B cell (primary cell): ENCODE data around the gene RNGTT. TPM values are rescaled to one million over a fixed set of nuclear protein-coding genes. Genes with fewer than 3 reads are reported as not detected.

Experiments used
- ATAC-seq: fragments of 200-7000 bp; cut with Tn5 transposase; one replicate; pipeline ENCODE4 v1.10.0; 2021; ENCODE audit warnings: low read depth, mild to moderate bottlenecking, moderate number of reproducible peaks, moderate library complexity
- CTCF ChIA-PET: fragments of 350-600 bp; sonication (Branson Sonifier 250); formaldehyde crosslinking; loops from one replicate; lab custom pipeline; 2021; ENCODE audit warnings: antibody characterized with exemption, inconsistent platforms; lab: Charles Lee
- POLR2A ChIA-PET: fragments of 350-600 bp; sonication (Branson Sonifier 250); formaldehyde crosslinking; loops from one replicate; lab custom pipeline; 2021; ENCODE audit warnings: antibody characterized with exemption; lab: Charles Lee
- DNase-seq: peaks from one replicate; pipeline ENCODE4 v3.0.0; 2013
- H2AFZ ChIP-seq: 2 replicates; pipeline ENCODE4 v1.6.1; 2012; ENCODE audit warnings: mild to moderate bottlenecking, low read depth, low read length; ENCODE audit not compliant: insufficient read depth, poor library complexity, severe bottlenecking
- H3K27ac ChIP-seq, 2 donors: 1 replicate in 1 of 2; 2 replicates in 1 of 2; pipeline ENCODE4 v1.5.1; 2012 to 2013; ENCODE audit warnings: low read length in 2 of 2, mild to moderate bottlenecking in 2 of 2, moderate library complexity in 1 of 2
- H3K27me3 ChIP-seq, 4 experiments: fragments of 200-600 bp in 1 of 4; sonication (generic) in 1 of 4; replicated peaks in 1 of 4; 1 replicate in 2 of 4; 2 replicates in 2 of 4; pipeline versions ENCODE4 v1.6.1 to v1.7.0; 2013 to 2016; ENCODE audit warnings: low read length in 3 of 4, mild to moderate bottlenecking in 2 of 4, mixed read lengths in 1 of 4, moderate library complexity in 1 of 4; ENCODE audit not compliant: insufficient read depth in 4 of 4, control insufficient read depth in 3 of 4; ENCODE audit errors: control extremely low read depth in 1 of 4
- H3K36me3 ChIP-seq, 2 experiments: replicated peaks in 1 of 2; 1 replicate in 1 of 2; 2 replicates in 1 of 2; pipeline versions ENCODE4 v1.6.1 to v1.7.1; 2013; ENCODE audit warnings: low read length in 1 of 2; ENCODE audit not compliant: insufficient read depth in 2 of 2, control insufficient read depth in 1 of 2; ENCODE audit errors: control extremely low read depth in 1 of 2, extremely low read depth in 1 of 2
- H3K4me1 ChIP-seq, 2 donors: fragments of 200-600 bp in 1 of 2; sonication (generic) in 1 of 2; 1 replicate in 1 of 2; 2 replicates in 1 of 2; pipeline versions ENCODE4 v1.5.1 to v1.6.1; 2013 to 2017; ENCODE audit warnings: low read length in 2 of 2; ENCODE audit not compliant: control insufficient read depth in 2 of 2, insufficient read depth in 2 of 2
- H3K4me2 ChIP-seq: replicated peaks from 2 replicates; pipeline ENCODE3; 2012; ENCODE audit warnings: mild to moderate bottlenecking, low read depth, low read length; ENCODE audit not compliant: poor library complexity, severe bottlenecking
- H3K4me3 ChIP-seq, 5 experiments: fragments of 200-600 bp in 1 of 5; sonication (generic) in 1 of 5; 1 replicate in 3 of 5; 2 replicates in 2 of 5; pipeline versions ENCODE4 v1.5.1 to v1.7.0; 2011 to 2016; ENCODE audit warnings: low read length in 4 of 5, mild to moderate bottlenecking in 4 of 5, low read depth in 2 of 5, control low read depth in 1 of 5, moderate library complexity in 1 of 5; ENCODE audit not compliant: insufficient read depth in 1 of 5; ENCODE audit errors: control extremely low read depth in 1 of 5, extremely low read depth in 1 of 5
- H3K79me2 ChIP-seq: fragments of 200-600 bp; sonication (generic); one replicate; pipeline ENCODE4 v1.6.0; 2016; ENCODE audit warnings: low read length; ENCODE audit not compliant: control insufficient read depth, insufficient read depth
- H3K9ac ChIP-seq: fragments of 200-600 bp; sonication (generic); 2 replicates; pipeline ENCODE4 v1.6.1; 2017; ENCODE audit warnings: mild to moderate bottlenecking, low read length, moderate library complexity
- H3K9me3 ChIP-seq, 3 donors: one replicate each; pipeline versions ENCODE4 v1.6.1 to v1.7.1; 2013; ENCODE audit warnings: low read length in 2 of 3; ENCODE audit not compliant: control insufficient read depth in 2 of 3, insufficient read depth in 1 of 3; ENCODE audit errors: control extremely low read depth in 1 of 3
- H4K20me1 ChIP-seq: 2 replicates; pipeline ENCODE4 v1.6.0; 2012; ENCODE audit warnings: mild to moderate bottlenecking, low read length; ENCODE audit not compliant: insufficient read depth, control insufficient read depth, poor library complexity, severe bottlenecking
- H3K27ac Mint-ChIP-seq: one replicate; pipeline ENCODE4 v1.8.0; 2021; ENCODE audit warnings: mixed read lengths
- H3K27me3 Mint-ChIP-seq: one replicate; pipeline ENCODE4 v1.8.0; 2021; ENCODE audit warnings: mixed read lengths
- H3K4me1 Mint-ChIP-seq: one replicate; pipeline ENCODE4 v1.8.0; 2021; ENCODE audit warnings: mixed read lengths
- H3K4me3 Mint-ChIP-seq: one replicate; pipeline ENCODE4 v1.8.0; 2021; ENCODE audit warnings: mixed read lengths
- H3K9me3 Mint-ChIP-seq: one replicate; pipeline ENCODE4 v1.8.0; 2022; ENCODE audit warnings: mixed read lengths; ENCODE audit not compliant: insufficient read depth
- EZH2 ChIP-seq: IDR thresholded peaks from 2 replicates; pipeline ENCODE4 v1.6.1; 2012; ENCODE audit warnings: borderline replicate concordance, low read depth, mild to moderate bottlenecking, moderate library complexity, low read length; ENCODE audit not compliant: insufficient read depth, poor library complexity, severe bottlenecking
- WGBS: methylation state at CpG from one replicate; pipeline ENCODE4 v1.1.5; 2013; ENCODE audit warnings: missing lambda C conversion rate; ENCODE audit not compliant: insufficient coverage; 5-methylcytosine and 5-hydroxymethylcytosine counted together
- intact Hi-C: fragments of 100-400 bp; cut with micrococcal nuclease; formaldehyde crosslinking; loops from one replicate; pipeline ENCODE4 v1.10.0; 2022
- polyA plus RNA-seq: library from polyadenylated mRNA; depleted of rRNA; stranded (reverse); fragments of >200 nt; gene quantifications from 2 replicates; pipeline ENCODE4 v1.2.3, GENCODE V29; 2012
- total RNA-seq, 2 donors: library from RNA; stranded (reverse); fragments of 120-200 nt in 1 of 2; gene quantifications; 1 replicate in 1 of 2; 2 replicates in 1 of 2; pipeline versions ENCODE4 v1.2.3 to v1.2.4, GENCODE V29; 2013 to 2022
- TF ChIP-seq, protein P1 (sequence below): fragments of 200-600 bp; IDR thresholded peaks from one replicate; pipeline ENCODE4 v1.8.0; 2022; ENCODE audit warnings: antibody characterized with exemption, mild to moderate bottlenecking

Gene RNGTT
- total and polyA plus RNA-seq, 2 donors (not counting 1 experiment from before 2014, with no cell fraction given): 10.8 to 29.1 TPM

GRCh38 chr6:88807622-88808021, 155.8 kb downstream of the RNGTT start:
- no peak overlapping the region for H3K27ac Mint-ChIP-seq
- H3K4me3 Mint-ChIP-seq: no peak overlapping the region
- Histone ChIP-seq H2AFZ (no peak overlapping the region), H3K79me2 (no peaks in the 10 kb centered on the region), H3K36me3 (peaks cover 3 to 9% of the 10 kb centered on the region in 2 experiments), H3K9me3 (peaks cover 2 to 14% (median 6%) of the 10 kb centered on the region in 3 donors), H3K4me1 (no peaks in the 10 kb centered on the region), H3K9ac (no peak overlapping the region), H3K4me2 (no peak overlapping the region), H4K20me1 (no peaks in the 10 kb centered on the region), H3K4me3 (no peak overlapping the region), H3K27me3 (no peaks in the 10 kb centered on the region), H3K27ac (no peak overlapping the region)
- no peak for ATAC-seq
- intact Hi-C loops: no loop called here
- no CpG with 5 or more reads among the region's 1 CpG for WGBS
- ChIA-PET CTCF (no interaction called here), POLR2A (no interaction called here)
- H3K9me3 Mint-ChIP-seq: peaks cover 12% of the 10 kb centered on the region
- H3K4me1 Mint-ChIP-seq: no peaks in the 10 kb centered on the region
- no peaks in the 10 kb centered on the region for H3K27me3 Mint-ChIP-seq
- DNase-seq: no peak
- no peak for TF ChIP-seq EZH2
- TF ChIP-seq, protein P1, sequence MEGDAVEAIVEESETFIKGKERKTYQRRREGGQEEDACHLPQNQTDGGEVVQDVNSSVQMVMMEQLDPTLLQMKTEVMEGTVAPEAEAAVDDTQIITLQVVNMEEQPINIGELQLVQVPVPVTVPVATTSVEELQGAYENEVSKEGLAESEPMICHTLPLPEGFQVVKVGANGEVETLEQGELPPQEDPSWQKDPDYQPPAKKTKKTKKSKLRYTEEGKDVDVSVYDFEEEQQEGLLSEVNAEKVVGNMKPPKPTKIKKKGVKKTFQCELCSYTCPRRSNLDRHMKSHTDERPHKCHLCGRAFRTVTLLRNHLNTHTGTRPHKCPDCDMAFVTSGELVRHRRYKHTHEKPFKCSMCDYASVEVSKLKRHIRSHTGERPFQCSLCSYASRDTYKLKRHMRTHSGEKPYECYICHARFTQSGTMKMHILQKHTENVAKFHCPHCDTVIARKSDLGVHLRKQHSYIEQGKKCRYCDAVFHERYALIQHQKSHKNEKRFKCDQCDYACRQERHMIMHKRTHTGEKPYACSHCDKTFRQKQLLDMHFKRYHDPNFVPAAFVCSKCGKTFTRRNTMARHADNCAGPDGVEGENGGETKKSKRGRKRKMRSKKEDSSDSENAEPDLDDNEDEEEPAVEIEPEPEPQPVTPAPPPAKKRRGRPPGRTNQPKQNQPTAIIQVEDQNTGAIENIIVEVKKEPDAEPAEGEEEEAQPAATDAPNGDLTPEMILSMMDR: no peak

DNA sequence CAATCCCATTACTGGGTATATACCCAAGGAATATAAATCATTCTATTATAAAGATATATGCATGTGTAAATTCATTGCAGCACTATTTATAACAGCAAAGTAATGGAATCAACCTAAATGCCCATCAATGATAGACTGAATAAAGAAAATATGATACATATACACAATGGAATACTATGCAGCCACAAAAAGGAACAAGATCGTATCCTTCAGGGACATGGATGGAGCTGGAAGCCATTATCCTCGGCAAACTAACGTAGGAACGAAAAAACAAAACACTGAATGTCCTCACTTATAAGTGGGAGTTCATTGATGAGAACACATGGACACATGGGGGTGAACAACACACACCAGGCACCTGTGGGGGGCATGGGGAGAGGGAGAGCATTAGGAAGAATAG, 156.7 kb downstream of the RNGTT start:
- Mint-ChIP-seq H3K4me3 (no peak overlapping the region), H3K27ac (no peak overlapping the region), H3K4me1 (no peaks in the 10 kb centered on the region), H3K27me3 (no peaks in the 10 kb centered on the region), H3K9me3 (peaks cover 12% of the 10 kb centered on the region)
- DNase-seq (no peak), ATAC-seq (no peak)
- no peak overlapping the region for H3K4me3 ChIP-seq
- 93% methylated on average over 3 of the region's 4 CpGs for WGBS
- H3K4me1 ChIP-seq: no peaks in the 10 kb centered on the region
- no peak overlapping the region for H3K9ac ChIP-seq
- TF ChIP-seq, protein P1: no peak
- no peak for TF ChIP-seq EZH2
- no peak overlapping the region for H2AFZ ChIP-seq
- H3K9me3 ChIP-seq: peaks cover 2 to 14% (median 6%) of the 10 kb centered on the region in 3 donors
- H3K79me2 ChIP-seq: no peaks in the 10 kb centered on the region
- no peak overlapping the region for H3K27ac ChIP-seq
- H3K27me3 ChIP-seq: no peaks in the 10 kb centered on the region
- intact Hi-C loops: no loop called here
- CTCF ChIA-PET: interaction anchor here (0.5 kb wide), 1 partner anchor 1282 kb away, joined by 3 read pairs; no protein-coding TSS in a partner anchor
- H3K4me2 ChIP-seq: no peak overlapping the region
- no peaks in the 10 kb centered on the region for H4K20me1 ChIP-seq
- peaks cover 3 to 12% of the 10 kb centered on the region in 2 experiments for H3K36me3 ChIP-seq
- POLR2A ChIA-PET: no interaction called here
